GM13976 (cell line): ENCODE measurements around the gene RAB7B.
"Not testable (repeated sequence)": the region's sequence is repeated elsewhere in the genome, so short reads cannot be mapped to it uniquely, and the experiment has no call there.

Experiments used
- DNase-seq: peaks from one replicate; pipeline ENCODE4 v3.0.0; 2012; ENCODE audit warnings: low spot score
- in situ Hi-C: fragments of 300-500 bp; cut with MboI; formaldehyde crosslinking; loops from one replicate; pipeline ENCODE4 v1.12.0; 2022; ENCODE audit warnings: low sequenced_read_pairs, mixed read lengths, inconsistent platforms; ENCODE audit not compliant: unreplicated experiment
- TF ChIP-seq, protein P1 (sequence below): IDR thresholded peaks from 2 replicates; pipeline ENCODE4 v1.5.1; 2012; ENCODE audit warnings: borderline replicate concordance, mild to moderate bottlenecking; ENCODE audit not compliant: insufficient read depth; ENCODE audit errors: extremely low read depth, missing control alignments, control extremely low read depth

Gene RAB7B, protein sequence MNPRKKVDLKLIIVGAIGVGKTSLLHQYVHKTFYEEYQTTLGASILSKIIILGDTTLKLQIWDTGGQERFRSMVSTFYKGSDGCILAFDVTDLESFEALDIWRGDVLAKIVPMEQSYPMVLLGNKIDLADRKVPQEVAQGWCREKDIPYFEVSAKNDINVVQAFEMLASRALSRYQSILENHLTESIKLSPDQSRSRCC

DNA sequence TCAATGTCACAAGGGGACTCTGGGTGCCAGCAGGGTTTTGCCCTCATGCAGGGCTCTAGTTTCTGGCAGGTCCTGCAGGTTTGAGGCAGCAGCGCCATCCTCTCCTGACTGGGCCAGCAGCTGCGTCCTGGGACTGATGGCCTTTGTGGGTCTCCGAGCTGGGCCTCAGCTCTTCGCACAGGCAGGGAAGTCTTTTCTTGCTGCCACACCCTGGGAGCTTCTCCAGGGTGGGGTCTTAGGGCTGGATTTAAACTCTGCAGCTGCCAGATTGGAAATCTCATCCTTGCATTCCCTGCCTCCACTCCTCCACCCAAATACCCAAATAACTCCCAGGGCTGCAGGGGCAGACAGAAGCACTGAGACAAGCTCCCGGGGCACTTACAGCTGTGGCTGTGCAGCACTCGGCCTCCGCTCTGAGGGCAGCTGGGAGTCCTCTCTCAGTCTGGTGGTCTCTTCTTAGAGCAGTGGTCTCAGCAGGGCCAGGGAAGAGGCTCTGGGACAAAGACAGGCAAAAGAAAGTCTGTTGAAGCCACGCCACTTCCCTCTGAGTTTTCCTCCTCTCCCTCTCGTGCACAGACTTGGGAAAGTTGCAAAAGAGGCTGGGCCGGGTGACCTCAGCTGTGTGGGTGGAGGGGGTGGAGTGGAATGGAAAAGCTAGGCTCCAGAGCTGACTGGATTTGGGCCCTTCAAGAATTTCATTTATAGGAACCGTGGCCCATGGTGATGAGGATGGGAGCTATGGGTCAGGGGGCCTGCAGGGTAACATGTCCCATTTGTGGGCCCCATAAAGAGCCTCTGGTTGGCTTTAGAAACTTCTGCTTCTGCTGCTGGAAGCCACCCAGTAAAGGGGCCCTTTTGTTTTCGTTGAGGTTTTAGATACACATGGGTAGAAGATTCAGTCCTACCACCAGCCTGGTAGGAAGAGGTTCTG, at the start of gene RAB7B:
Gene RAB7B, minus strand, starts transcription at position 525 of the 931 bp plus-strand sequence. CDS start 9,260 bp downstream, outside the sequence.
- in situ Hi-C loops = loop anchor here (10.0 kb wide), 1 partner anchor 112 kb away; the partner anchor contains the start of gene AVPR1B
- TF ChIP-seq, protein P1, sequence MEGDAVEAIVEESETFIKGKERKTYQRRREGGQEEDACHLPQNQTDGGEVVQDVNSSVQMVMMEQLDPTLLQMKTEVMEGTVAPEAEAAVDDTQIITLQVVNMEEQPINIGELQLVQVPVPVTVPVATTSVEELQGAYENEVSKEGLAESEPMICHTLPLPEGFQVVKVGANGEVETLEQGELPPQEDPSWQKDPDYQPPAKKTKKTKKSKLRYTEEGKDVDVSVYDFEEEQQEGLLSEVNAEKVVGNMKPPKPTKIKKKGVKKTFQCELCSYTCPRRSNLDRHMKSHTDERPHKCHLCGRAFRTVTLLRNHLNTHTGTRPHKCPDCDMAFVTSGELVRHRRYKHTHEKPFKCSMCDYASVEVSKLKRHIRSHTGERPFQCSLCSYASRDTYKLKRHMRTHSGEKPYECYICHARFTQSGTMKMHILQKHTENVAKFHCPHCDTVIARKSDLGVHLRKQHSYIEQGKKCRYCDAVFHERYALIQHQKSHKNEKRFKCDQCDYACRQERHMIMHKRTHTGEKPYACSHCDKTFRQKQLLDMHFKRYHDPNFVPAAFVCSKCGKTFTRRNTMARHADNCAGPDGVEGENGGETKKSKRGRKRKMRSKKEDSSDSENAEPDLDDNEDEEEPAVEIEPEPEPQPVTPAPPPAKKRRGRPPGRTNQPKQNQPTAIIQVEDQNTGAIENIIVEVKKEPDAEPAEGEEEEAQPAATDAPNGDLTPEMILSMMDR = no peak
- DNase-seq = no peak

DNA sequence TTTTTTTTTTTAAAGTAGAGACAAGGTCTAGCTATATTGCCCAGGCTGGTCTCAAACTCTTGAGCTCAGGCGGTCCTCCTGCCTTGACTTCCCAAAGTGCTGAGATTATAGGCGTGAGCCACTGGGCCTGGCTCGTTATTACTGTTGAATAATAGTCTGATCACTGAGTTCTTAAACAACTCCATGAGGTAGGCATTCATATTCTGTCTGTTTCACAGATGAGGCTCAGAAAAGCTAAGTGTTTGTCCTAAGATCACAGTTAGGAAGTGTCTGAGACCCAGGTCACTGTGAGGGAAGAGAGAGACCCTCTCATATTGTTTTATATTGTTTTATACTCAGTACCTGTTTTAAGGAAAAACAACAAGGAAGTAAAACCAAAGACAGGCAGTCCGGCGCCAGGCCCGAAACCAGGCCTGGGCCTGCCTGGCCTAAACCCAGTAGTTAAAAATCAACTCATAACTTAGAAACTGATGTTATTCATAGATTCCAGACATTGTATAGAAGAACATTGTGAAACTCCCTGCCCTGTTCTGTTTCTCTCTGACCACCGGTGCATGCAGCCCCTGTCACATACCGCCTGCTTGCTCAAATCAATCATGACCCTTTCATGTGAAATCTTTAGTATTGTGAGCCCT, 49.2 kb upstream of the RAB7B start:
- DNase-seq, in situ Hi-C loops: not testable (repeated sequence)

DNA sequence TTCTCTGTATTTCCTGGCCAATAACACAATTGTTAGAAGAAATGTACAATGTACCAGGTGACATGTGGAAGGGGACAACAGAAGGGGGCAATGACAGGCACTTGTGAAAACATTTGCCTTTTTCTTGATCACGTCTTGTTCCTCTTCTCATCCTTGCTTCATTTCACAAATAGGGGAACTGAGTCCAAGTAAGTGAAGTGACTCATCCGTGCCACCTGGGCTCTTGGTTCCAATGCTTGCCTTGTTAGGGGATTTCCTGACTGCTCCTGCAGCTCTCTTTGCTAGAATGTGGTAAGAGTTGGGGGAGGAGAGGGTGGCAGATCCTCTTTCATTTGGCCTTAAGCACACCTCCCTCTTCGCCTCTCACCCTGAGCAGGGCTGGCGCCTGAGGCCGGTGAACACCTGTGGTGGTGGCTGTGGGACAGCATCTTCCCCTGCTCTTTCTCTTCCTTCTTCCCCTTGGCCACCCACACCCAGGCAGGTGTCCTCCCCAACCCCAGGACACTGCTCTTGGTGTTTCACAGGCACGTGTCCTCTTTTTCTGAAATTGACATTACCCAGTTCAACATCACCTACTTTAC, 47.5 kb upstream of the RAB7B start:
- in situ Hi-C loops = no loop called here
- DNase-seq = peak; percentile 49
- TF ChIP-seq, protein P1 = no peak

DNA sequence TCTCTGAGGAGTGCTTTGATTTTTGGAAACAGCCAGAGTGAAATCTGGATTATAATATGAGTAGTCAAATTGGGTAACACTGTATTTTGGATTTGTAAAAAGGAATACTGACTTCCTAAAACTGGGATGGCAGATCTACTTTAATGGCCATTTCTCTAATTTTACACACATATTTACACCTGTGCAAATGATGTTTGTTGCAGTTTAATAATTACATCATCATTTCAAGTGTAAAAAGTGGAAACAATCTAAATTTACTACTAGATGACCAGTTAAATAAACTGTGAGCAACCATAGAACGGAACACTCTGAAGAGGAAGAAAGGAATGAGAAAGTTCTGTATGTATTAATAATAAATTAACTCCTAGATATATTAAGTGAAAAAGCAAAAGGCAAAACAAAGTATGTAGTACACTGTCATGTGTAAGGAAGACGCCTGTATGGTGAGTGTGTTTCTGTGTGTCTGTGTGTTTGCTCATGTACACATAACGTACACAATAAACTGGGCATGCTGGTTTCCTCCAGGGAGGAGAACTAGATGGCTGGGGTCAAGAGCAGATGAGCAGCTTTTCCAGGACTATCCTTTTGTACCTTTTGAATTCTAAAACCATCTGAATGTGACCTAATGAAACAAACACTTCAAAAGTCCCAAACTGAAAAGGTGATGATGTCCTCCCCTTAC, 46.9 kb upstream of the RAB7B start:
- TF ChIP-seq, protein P1 = no peak
- DNase-seq = no peak
- in situ Hi-C loops = no loop called here

DNA sequence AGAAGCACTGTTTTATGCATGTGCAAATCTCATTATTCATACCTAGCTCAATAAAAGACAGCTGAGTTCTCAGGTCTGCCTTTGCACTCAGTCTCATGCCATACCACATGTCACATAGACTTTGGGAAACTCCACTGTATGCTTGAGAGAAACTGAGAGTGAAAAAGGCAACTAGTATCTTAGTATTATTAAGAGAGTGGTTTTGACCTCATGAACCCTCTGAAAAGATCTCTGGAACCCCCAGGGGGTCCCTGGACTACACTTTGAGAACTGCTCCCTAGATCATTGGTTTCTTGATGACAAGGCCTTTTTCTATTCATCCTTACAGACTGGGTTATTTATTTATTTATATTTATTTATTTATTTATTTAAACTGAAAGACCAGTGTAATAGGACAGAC, 46.1 kb upstream of the RAB7B start:
- in situ Hi-C loops = no loop called here
- DNase-seq = peak; percentile 38
- TF ChIP-seq, protein P1 = no peak

DNA sequence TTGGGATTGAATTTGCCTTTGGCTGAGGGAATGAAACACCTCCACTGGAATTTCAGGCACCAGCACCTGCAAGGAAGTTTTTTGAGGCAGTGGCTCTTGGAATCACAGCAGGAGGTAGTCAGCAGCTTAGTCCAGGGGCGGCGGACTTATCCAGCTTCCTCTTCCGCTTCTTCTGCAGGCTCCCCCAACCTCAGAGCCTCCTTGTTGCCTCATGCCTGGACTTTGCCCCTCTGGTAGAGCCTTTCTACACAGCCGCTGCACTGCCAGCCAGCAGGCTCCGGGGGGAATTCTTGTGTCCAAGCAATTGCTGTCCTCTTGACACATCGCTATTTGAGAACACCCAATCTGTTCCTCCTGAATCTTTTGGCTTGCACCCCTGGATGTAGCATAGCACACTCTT, 45.4 kb upstream of the RAB7B start:
- TF ChIP-seq, protein P1 = no peak
- in situ Hi-C loops = no loop called here
- DNase-seq = no peak
